Metanephros (tissue), 1 donor: ENCODE results near the gene SERTAD4. TPM values are rescaled to one million over a fixed set of nuclear protein-coding genes. Genes with fewer than 3 reads are reported as not detected.

ENCODE experiments used
- total RNA-seq: library from RNA; depleted of rRNA; stranded (reverse); fragments of >200 nt; gene quantifications from one replicate; pipeline ENCODE4 v1.2.3, GENCODE V29; 2014

The SERTAD4 gene
- 2.3 TPM for total RNA-seq

DNA sequence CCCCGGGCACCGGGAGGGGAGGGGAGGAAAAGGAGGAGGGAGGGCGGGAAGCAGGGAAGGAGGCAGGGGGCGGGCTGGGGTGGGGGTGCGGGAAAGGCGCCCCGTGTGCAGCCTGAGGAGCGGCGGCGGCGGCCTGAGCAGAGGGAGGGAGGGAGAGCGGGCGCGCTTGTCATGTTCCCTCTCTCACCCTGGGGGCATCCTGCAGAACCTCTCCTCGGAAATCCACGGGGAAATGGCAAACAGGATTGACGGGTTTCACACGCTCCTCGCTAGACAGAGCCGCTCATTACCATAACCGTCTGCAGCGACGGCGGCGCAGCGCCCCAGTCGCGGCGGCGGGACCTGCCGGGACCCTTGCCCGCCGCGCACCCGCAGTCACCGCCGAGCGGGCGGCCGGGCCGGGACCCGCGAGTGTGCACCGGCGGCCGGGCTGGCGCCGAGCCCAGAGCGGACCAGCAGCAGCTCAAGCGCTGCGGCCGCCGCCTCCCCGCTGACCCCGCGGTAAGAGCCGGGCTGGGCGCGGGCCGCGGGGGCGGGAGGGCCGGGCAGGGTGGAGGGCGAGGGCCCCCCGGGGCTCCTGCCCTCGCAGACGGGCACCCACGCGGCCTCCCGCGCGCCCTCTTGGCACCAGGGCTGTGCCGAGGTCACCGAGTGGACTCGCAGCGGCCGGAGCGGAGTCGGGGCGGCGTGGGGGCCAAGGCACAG is at the start of gene SERTAD4:
Gene SERTAD4, plus strand, starts transcription at position 286 of the 705 bp plus-strand sequence. CDS start 5,165 bp downstream, outside the sequence.

Other genes starting within 250 kb of the SERTAD4 start
- 14.4 TPM for gene HHAT, start 96.1 kb downstream of the SERTAD4 start, total RNA-seq